HG03460 (cell line): ENCODE data around the gene EXOC3L4.
"Not testable (repeated sequence)": the region's sequence is repeated elsewhere in the genome, so short reads cannot be mapped to it uniquely, and the experiment has no call there.

Source experiments
- ATAC-seq: cut with Tn5 transposase; IDR thresholded peaks from one replicate; pipeline ENCODE4 v1.9.1; 2021; ENCODE audit not compliant: unreplicated experiment

Gene EXOC3L4

DNA sequence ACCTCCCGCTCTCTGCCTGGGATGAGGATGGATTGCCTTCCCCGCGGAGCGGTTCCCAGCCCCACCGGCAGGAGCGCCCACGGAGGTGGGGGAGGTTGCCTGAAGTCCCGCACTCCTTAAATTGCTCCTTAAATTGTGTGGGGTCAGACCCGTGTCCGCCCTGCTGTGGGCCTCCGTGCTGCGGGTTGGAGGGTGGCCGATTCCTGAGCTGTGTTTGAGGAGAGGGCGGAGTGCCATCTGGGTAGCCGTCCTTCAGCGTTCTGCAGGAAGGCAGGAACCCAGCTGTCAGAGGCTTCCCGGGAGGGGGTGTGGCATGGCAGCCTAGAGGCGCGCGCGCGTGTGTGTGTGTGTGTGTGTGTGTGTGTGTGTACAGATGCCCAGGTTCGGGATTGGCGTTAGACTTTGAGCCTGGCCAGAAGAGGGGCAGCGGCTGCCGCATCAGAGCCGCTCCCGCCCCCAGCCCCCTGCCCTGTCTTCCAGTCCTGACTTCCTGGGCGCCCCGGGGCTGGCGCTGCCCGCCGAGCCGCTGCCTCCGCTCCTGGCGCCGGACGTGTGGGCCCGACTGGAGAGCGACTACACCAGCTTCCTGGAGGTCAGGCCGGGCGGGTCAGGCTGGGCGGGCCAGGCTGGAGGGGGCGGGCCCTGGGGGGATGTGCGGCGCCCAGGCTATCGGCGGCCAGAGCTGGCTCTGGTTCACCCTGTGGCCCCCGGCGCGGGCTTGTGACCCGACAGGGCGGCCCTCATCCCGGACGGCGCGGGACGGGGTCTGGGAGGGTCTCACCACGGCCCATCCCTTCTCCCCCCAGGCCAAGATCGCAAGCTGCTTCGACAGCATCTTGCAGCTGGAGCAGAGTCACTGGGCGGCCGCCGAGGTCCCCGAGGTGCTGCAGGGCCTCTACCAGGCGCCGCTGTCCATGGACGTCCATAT, 9.2 kb downstream of the EXOC3L4 start:
- ATAC-seq = no peak

DNA sequence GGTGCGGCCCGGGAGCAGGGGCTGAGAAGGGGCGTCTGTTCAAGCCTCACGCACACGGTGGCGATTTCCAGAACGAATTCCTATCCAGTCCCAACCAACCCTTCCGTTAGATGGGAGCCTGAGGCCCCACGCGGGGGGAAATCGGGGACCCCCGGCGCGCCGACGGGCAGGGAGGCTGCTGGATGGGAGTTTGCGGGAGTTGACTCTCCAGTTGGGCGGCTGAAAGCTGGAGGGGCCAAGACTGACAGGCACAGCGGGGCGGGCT, 9.8 kb downstream of the EXOC3L4 start:
- no peak for ATAC-seq

- ATAC-seq = peak; percentile 52
Observed at GRCh38 chr14:103104654-103105452, 10.3 kb downstream of the EXOC3L4 start.

DNA sequence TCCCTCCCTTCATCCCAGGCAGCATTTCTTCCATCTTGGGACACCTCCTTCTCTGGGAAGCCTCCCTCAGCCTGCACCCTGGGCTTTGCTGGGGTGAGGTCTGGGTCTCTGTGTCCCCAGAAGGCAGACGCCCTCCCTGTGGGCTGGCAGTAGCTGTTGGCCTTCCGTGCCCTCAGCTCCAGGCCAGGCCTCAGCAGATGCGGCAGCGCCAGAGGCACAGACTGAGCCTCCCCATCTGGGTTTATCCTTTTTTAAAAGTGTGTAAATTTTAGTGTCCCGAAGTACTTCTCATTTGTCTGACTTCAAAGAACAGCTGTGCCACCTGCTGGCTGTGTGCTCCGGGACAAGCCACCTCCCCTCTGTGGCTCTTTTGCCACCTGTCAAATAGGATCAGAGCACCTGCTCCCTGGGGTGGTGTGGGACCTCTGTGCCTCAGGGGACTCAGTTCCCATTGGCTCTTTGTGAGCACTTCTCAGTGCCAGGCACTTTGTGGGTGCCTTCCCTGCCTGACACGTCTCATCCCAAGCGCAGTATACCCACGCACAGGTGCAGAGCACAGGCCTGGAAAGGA, 11.1 kb downstream of the EXOC3L4 start:
- no peak for ATAC-seq

DNA sequence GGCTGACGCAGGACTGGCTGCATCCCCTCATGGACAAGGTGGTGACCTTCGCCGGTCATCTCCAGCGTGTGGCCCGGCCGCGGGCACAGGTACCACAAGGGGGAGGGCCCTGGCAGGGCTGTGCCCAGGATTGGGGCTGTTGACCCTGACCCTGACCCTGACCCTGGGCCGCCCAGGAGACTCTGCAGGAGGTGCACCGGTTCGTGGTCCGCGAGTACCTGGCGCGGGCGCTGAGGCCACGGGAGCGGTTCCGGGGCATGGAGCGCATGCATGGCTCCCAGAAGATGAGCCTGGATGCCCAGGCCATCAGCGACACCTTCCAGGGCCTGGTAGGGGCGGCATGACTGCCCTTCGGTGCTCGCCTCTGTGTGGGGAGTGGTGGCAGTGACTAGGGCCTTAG, 12.9 kb downstream of the EXOC3L4 start:
- ATAC-seq = no peak

- no peak for ATAC-seq
Observed at GRCh38 chr14:103107941-103108748, 13.6 kb downstream of the EXOC3L4 start.

- no peak for ATAC-seq
Observed at GRCh38 chr14:103108749-103109207, 14.3 kb downstream of the EXOC3L4 start.

DNA sequence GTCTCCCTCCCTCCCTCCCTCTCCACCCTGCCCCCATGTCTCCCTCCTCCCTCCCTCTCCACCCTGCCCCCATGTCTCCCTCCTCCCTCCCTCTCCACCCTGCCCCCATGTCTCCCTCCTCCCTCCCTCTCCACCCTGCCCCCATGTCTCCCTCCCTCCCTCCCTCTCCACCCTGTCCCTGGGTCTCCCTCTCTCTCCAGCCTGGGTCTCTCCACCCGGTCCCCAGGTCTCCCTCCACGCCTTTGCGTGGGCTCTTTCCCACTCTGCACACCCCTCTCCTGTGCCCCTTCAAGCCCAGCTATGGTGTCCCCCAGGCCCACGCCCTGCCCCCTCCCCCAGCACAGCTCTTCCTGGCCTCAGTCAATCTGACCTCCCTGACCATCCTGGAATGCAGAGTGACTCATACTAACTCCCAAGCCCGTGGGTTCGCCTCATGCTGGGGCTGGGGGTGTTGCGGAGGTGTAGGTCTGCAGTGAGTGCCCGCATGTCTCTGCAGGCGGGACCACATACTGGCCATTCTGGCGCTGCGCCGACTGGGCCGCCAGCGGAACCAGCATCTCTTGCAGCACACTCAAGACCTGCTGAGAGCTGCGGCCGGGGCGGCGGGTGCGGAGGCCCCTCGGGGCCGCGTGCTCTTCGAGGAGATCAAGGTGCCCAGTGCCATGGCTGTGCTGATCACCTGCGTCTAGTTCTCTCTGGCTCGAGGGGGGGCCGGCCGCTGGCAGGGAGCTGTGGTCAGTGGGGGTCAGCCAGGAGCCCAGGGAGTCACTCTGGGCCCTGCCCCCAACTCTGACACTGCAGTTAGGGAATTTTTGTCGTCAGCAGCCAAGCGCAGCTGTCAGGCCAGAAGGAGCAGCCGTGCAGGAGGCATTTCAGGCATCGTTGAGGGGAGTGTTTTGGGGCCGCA, 15.3 kb downstream of the EXOC3L4 start:
- no peak for ATAC-seq

DNA sequence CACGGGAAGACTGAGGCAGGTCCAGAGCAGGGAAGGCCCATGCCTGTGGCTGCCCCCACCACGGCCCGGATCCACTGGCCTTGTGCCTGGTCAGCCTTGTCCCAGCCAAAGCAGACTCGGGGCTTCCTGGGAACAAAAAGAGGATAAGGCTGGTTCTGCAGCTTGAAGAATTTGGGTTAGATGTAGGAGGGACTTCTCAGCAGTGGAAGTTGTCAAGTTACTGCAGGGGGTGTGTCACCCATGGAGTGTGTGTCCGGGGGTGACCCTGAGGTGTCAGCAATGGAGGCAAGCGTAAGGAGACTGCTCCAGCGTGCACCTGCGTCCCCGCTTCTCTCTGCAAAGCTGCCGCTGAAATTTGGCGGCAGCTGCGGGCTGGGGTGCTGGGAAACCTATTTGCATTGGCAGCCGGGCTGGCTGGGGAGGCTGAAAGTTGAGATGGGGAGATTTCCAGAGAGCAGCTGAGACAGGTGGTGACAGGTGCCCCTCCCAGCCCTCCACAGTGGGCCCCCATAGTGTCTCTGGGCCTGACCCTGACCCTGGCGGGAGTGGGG, 16.2 kb downstream of the EXOC3L4 start:
- no peak for ATAC-seq

- ATAC-seq = no peak
Observed at GRCh38 chr14:103111232-103111868, 16.8 kb downstream of the EXOC3L4 start.

- no peak for ATAC-seq
Observed at GRCh38 chr14:103112400-103113243, 18.1 kb downstream of the EXOC3L4 start.

GRCh38 chr14:103113303-103113702, 18.8 kb downstream of the EXOC3L4 start:
- no peak for ATAC-seq

DNA sequence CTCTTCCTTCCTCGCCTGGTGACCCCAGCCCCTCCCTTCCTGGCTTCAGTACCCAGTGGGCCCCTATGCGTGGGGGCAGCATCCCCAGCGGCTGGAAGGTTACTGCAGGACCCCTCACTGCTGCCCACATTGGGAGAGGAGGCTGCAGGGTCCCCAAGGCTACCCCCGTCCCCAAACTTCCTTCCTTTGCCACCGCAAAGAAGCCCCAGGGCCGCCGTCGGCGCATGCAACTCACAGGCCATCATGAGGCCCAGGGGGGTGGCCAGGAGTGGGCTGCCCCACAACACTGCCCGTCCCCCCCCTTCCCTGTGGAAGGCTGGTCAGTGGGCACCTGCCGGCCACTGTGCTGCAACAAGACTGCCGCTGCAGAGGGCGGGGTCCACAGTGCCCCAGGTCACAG, 19.2 kb downstream of the EXOC3L4 start:
- no peak for ATAC-seq

- not testable (repeated sequence) for ATAC-seq
Observed at GRCh38 chr14:103115086-103115679, 20.7 kb downstream of the EXOC3L4 start.

GRCh38 chr14:103115845-103116572, 21.5 kb downstream of the EXOC3L4 start:
- ATAC-seq = no peak

DNA sequence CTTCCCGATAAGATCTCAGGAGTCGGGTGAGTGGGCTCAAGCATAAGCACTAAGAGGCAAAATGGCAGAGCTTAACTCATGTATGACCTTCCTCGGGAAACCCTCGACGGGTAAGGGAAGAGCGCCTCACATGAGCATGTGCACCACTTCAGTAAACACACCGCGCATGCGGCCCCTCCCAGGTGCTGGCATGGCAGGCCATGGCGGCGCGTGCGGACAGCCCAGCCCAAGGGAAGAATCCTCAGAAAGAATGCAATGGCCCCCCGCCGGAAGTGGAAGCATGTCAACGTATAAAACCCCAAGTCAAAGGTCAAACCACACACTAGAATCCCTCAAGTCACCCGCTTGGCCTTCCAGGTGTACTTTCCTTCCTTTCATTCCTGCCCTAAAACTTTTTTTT, 22.1 kb downstream of the EXOC3L4 start:
- ATAC-seq = no peak

DNA sequence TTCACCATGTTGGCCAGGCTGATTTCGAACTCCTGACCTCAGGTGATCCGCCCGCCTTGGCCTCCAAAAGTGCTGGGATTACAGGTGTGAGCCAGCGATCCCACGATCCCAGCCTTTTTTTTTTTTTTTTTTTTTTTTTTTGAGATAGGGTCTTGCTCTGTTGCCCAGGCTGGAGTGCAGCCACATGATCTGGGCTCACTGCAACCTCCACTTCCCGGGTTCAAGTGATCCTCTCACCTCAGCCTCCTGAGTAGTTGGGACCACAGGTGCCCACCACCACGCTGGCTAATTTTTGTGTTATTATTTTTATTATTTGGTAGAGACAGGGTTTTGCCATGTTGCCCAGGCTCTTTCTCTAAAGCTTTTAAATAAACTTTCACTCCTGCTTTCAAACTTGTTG, 23.0 kb downstream of the EXOC3L4 start:
- not testable (repeated sequence) for ATAC-seq
